HG03135 (cell line): ENCODE results near the gene CTNNA3.
"Not testable (repeated sequence)": the region's sequence is repeated elsewhere in the genome, so short reads cannot be mapped to it uniquely, and the experiment has no call there.

Experiments used
- ATAC-seq: cut with Tn5 transposase; IDR thresholded peaks from one replicate; pipeline ENCODE4 v1.9.1; 2021; ENCODE audit warnings: mild to moderate bottlenecking, moderate library complexity; ENCODE audit not compliant: unreplicated experiment

CTNNA3 gene

GRCh38 chr10:67259319-67259929 lies 436.6 kb downstream of the CTNNA3 start:
- ATAC-seq: no peak

- no peak for ATAC-seq
These were observed 438.4 kb downstream of the CTNNA3 start for GRCh38 chr10:67257427-67258144.

GRCh38 chr10:67257018-67257417 lies 439.0 kb downstream of the CTNNA3 start:
- ATAC-seq: no peak

- no peak for ATAC-seq
These were observed 445.3 kb downstream of the CTNNA3 start for GRCh38 chr10:67250686-67251085.

GRCh38 chr10:67246066-67246555 lies 449.9 kb downstream of the CTNNA3 start:
- ATAC-seq: no peak

GRCh38 chr10:67242528-67242927 lies 453.5 kb downstream of the CTNNA3 start:
- ATAC-seq: no peak

- ATAC-seq: no peak
These were observed 454.5 kb downstream of the CTNNA3 start for GRCh38 chr10:67241451-67241850.

GRCh38 chr10:67239864-67240497 lies 456.0 kb downstream of the CTNNA3 start:
- ATAC-seq: no peak

GRCh38 chr10:67230680-67231500 lies 465.1 kb downstream of the CTNNA3 start:
- ATAC-seq: not testable (repeated sequence)

- no peak for ATAC-seq
These were observed 470.8 kb downstream of the CTNNA3 start for GRCh38 chr10:67225226-67225625.

GRCh38 chr10:67224553-67224952 lies 471.4 kb downstream of the CTNNA3 start:
- no peak for ATAC-seq

GRCh38 chr10:67222934-67223333 lies 473.1 kb downstream of the CTNNA3 start:
- ATAC-seq: no peak

GRCh38 chr10:67221939-67222494 lies 474.0 kb downstream of the CTNNA3 start:
- no peak for ATAC-seq

GRCh38 chr10:67211680-67212079 lies 484.3 kb downstream of the CTNNA3 start:
- ATAC-seq: no peak

- ATAC-seq: not testable (repeated sequence)
These were observed 488.1 kb downstream of the CTNNA3 start for GRCh38 chr10:67207923-67208322.

- no peak for ATAC-seq
These were observed 495.0 kb downstream of the CTNNA3 start for GRCh38 chr10:67200913-67201564.

GRCh38 chr10:67175354-67175753 lies 520.6 kb downstream of the CTNNA3 start:
- no peak for ATAC-seq

GRCh38 chr10:67173787-67174186 lies 522.2 kb downstream of the CTNNA3 start:
- no peak for ATAC-seq

- no peak for ATAC-seq
These were observed 524.0 kb downstream of the CTNNA3 start for GRCh38 chr10:67171970-67172369.

GRCh38 chr10:67156239-67156638 lies 539.8 kb downstream of the CTNNA3 start:
- ATAC-seq: no peak
